Measurements from ENCODE around the gene FASTK.
"Not testable (repeated sequence)": the region's sequence is repeated elsewhere in the genome, so short reads cannot be mapped to it uniquely, and the experiment has no call there.

DNA sequence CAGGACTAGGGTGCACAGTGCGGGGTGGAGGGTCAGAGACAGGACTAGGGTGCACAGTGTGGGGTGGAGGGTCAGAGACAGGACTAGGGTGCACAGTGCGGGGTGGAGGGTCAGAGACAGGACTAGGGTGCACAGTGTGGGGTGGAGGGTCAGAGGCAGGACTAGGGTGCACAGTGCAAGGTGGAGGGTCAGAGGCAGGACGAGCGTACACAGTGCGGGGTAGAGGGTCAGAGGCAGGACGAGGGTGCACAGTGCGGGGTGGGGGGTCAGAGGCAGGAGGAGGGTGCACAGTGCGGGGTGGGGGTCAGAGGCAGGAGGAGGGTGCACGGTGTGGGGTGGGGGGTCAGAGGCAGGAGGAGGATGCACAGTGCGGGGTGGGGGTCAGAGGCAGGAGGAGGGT, 37.2 kb downstream of the FASTK start:
- TF ChIP-seq POLR2A (IDR thresholded peaks at IDR 0.05; ENCODE audit: low read depth, low read length); GATA2 (IDR thresholded peaks at IDR 0.05; ENCODE audit: insufficient read depth, insufficient read length, low read depth, low read length); EZH2 (IDR thresholded peaks at IDR 0.05; ENCODE audit: borderline replicate concordance, low read depth, low read length, severe bottlenecking); POLR2AphosphoS5 (IDR thresholded peaks at IDR 0.05; ENCODE audit: insufficient read depth, low read depth, low read length): not testable (repeated sequence)
- TF ChIP-seq, protein P1, sequence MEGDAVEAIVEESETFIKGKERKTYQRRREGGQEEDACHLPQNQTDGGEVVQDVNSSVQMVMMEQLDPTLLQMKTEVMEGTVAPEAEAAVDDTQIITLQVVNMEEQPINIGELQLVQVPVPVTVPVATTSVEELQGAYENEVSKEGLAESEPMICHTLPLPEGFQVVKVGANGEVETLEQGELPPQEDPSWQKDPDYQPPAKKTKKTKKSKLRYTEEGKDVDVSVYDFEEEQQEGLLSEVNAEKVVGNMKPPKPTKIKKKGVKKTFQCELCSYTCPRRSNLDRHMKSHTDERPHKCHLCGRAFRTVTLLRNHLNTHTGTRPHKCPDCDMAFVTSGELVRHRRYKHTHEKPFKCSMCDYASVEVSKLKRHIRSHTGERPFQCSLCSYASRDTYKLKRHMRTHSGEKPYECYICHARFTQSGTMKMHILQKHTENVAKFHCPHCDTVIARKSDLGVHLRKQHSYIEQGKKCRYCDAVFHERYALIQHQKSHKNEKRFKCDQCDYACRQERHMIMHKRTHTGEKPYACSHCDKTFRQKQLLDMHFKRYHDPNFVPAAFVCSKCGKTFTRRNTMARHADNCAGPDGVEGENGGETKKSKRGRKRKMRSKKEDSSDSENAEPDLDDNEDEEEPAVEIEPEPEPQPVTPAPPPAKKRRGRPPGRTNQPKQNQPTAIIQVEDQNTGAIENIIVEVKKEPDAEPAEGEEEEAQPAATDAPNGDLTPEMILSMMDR (IDR thresholded peaks at IDR 0.05; ENCODE audit: extremely low read depth in 1 of 2, insufficient read depth in 1 of 2, low read depth in 1 of 2, low read length in 2 of 2) = not testable (repeated sequence)
- TF ChIP-seq, protein P2, sequence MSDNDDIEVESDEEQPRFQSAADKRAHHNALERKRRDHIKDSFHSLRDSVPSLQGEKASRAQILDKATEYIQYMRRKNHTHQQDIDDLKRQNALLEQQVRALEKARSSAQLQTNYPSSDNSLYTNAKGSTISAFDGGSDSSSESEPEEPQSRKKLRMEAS (IDR thresholded peaks at IDR 0.05; ENCODE audit: insufficient read depth, insufficient read length) = not testable (repeated sequence)
